Mesothelial cell of epicardium (in vitro differentiated cells): ENCODE measurements around the gene TUSC2. TPM values are rescaled to one million over a fixed set of nuclear protein-coding genes. Genes with fewer than 3 reads are reported as not detected.

Experiments used
- DNase-seq, 2 experiments: peaks; one replicate each; pipeline ENCODE4 v3.0.0; 2021; ENCODE audit warnings: low spot score in 2 of 2; ENCODE audit not compliant: unreplicated experiment in 2 of 2
- H3K27ac Mint-ChIP-seq: 2 replicates; pipeline ENCODE4 v1.8.0; 2021; ENCODE audit warnings: mixed read lengths
- H3K27me3 Mint-ChIP-seq: 2 replicates; pipeline ENCODE4 v1.8.0; 2021; ENCODE audit warnings: low read depth, mixed read lengths
- H3K36me3 Mint-ChIP-seq: 2 replicates; pipeline ENCODE4 v1.8.0; 2021; ENCODE audit warnings: mixed read lengths
- H3K4me1 Mint-ChIP-seq: 2 replicates; pipeline ENCODE4 v1.8.0; 2021; ENCODE audit warnings: mixed read lengths
- H3K4me3 Mint-ChIP-seq: 2 replicates; pipeline ENCODE4 v1.8.0; 2021; ENCODE audit warnings: mild to moderate bottlenecking, moderate library complexity, mixed read lengths
- H3K9me3 Mint-ChIP-seq: 2 replicates; pipeline ENCODE4 v1.8.0; 2021; ENCODE audit warnings: mixed read lengths
- total RNA-seq: library from RNA; stranded (reverse); gene quantifications from 3 replicates; pipeline ENCODE4 v1.2.1, GENCODE V29; 2021
- TF ChIP-seq, protein P1 (sequence below): fragments of 200-600 bp; sonication (generic); IDR thresholded peaks from one replicate; pipeline ENCODE4 v1.5.0; 2021; ENCODE audit warnings: antibody characterized with exemption; ENCODE audit not compliant: unreplicated experiment

TUSC2 gene
- total RNA-seq, 1 donor from 2014 or later: 19.8 TPM

GRCh38 chr3:50345586-50346234 lies 17.7 kb upstream of the TUSC2 start, which contains the start of gene ZMYND10:
ZMYND10 (minus strand) TSS chr3:50345732; CDS start chr3:50345579, 153 bp downstream.
- Mint-ChIP-seq H3K4me1 (peaks cover 19% of the 10 kb centered on the region), H3K9me3 (no peaks in the 10 kb centered on the region)

DNA sequence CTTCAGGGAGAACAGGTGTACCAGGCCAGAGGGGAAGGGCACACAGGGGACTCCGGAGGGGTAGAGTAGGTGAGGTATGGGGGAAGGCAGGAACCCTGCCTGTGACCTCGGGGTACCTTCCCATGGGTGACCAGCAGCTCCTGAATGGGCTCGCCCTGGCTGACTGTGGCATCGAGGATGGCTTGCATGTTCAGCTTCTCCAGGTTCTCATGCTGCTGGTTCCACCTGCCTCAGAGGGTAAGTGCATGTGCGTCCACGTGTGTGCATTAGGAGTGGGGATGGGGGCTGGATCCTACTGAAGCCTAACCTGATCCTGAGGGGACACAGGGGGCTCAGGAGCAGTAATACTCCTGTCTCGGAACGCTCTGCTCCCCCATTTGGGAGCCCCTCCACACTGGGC lies 17.0 kb upstream of the TUSC2 start:
- H3K4me1 Mint-ChIP-seq: peaks cover 14% of the 10 kb centered on the region
- H3K27ac Mint-ChIP-seq: no peak overlapping the region
- peak overlapping the region; percentile 59 for H3K4me3 Mint-ChIP-seq
- peaks cover 56% of the 10 kb centered on the region for H3K27me3 Mint-ChIP-seq
- no peaks in the 10 kb centered on the region for H3K36me3 Mint-ChIP-seq
- H3K9me3 Mint-ChIP-seq: no peaks in the 10 kb centered on the region
- DNase-seq: no peak
- TF ChIP-seq, protein P1, sequence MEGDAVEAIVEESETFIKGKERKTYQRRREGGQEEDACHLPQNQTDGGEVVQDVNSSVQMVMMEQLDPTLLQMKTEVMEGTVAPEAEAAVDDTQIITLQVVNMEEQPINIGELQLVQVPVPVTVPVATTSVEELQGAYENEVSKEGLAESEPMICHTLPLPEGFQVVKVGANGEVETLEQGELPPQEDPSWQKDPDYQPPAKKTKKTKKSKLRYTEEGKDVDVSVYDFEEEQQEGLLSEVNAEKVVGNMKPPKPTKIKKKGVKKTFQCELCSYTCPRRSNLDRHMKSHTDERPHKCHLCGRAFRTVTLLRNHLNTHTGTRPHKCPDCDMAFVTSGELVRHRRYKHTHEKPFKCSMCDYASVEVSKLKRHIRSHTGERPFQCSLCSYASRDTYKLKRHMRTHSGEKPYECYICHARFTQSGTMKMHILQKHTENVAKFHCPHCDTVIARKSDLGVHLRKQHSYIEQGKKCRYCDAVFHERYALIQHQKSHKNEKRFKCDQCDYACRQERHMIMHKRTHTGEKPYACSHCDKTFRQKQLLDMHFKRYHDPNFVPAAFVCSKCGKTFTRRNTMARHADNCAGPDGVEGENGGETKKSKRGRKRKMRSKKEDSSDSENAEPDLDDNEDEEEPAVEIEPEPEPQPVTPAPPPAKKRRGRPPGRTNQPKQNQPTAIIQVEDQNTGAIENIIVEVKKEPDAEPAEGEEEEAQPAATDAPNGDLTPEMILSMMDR: no peak

More at GRCh38 chr3:50345586-50346234, 17.7 kb upstream of the TUSC2 start, which contains the start of gene ZMYND10:
- Mint-ChIP-seq H3K4me3 (peak within 1 kb of the TSS; percentile 59), H3K27me3 (peaks cover 50% of the 10 kb centered on the region), H3K27ac (no peak within 1 kb of the TSS), H3K36me3 (no peaks in the 10 kb centered on the region)
- DNase-seq: peak in 1 of 2 experiments; percentile 68
- TF ChIP-seq, protein P1: no peak

GRCh38 chr3:50342813-50343633 lies 15.0 kb upstream of the TUSC2 start:
- H3K36me3 Mint-ChIP-seq: no peaks in the 10 kb centered on the region
- no peak for DNase-seq
- no peak overlapping the region for H3K4me3 Mint-ChIP-seq
- TF ChIP-seq, protein P1: no peak
- no peak overlapping the region for H3K27ac Mint-ChIP-seq
- peaks cover 71% of the 10 kb centered on the region for H3K27me3 Mint-ChIP-seq
- H3K9me3 Mint-ChIP-seq: no peaks in the 10 kb centered on the region
- H3K4me1 Mint-ChIP-seq: peaks cover 27% of the 10 kb centered on the region

- no peak overlapping the region for H3K27ac Mint-ChIP-seq
- no peaks in the 10 kb centered on the region for H3K36me3 Mint-ChIP-seq
- TF ChIP-seq, protein P1: no peak
- H3K9me3 Mint-ChIP-seq: no peaks in the 10 kb centered on the region
- no peak overlapping the region for H3K4me3 Mint-ChIP-seq
- no peak for DNase-seq
- peaks cover 71% of the 10 kb centered on the region for H3K27me3 Mint-ChIP-seq
- peaks cover 31% of the 10 kb centered on the region for H3K4me1 Mint-ChIP-seq
Observed at GRCh38 chr3:50341996-50342650, 14.1 kb upstream of the TUSC2 start.

DNA sequence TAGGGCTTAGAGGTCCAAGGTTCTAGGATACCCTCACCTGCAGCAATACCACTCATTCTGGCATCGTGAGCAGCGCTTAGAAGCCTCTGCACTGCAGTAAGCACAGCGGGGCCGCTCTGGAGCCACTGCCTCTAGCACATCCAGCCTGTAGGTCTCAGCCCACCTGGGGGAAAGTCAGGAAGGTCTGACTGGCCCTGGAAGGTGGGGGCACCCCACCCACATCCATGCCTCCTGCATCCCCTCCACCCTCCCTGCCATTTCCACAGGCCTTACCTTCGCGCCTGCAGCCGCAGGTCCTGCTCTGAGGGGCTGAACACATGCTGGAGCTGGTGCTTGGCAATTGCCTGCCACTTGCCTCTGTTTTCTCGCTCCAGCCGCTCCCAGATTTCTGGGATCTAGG lies 13.5 kb upstream of the TUSC2 start:
- TF ChIP-seq, protein P1: no peak
- DNase-seq: no peak
- Mint-ChIP-seq H3K36me3 (no peaks in the 10 kb centered on the region), H3K27ac (no peak overlapping the region), H3K27me3 (peaks cover 71% of the 10 kb centered on the region), H3K4me1 (peaks cover 32% of the 10 kb centered on the region), H3K4me3 (peak overlapping the region; percentile 55), H3K9me3 (no peaks in the 10 kb centered on the region)
